ENCODE data around the gene PIEZO2. TPM values are rescaled to one million over a fixed set of nuclear protein-coding genes. Genes with fewer than 3 reads are reported as not detected.

Gene PIEZO2
- total and polyA plus RNA-seq, 11 donors = 0.04 to 4.9 (median 0.20) TPM; not detected in 2

DNA sequence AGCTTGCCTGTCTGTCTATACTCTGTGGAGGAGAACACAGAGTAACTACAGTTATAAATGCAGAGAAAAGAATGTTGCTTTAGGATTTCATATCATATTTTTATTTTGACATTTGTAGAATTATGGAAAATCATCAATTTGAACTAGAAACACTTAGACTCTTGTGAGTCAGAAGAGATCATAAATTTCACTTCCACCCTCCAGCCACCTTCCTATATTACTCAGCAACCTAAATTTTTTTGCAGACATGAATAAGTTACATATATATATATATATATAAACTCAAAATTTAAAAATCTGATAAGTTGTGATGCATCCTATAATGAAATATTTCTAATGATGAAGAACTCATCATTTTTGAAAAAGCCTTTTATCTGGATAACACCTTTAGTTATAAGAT, 172.3 kb downstream of the PIEZO2 start:
- intact Hi-C loops (cut with DNase I) = no loop called here
- no peak for DNase-seq
- Histone ChIP-seq H3K27me3 (no peaks in the 10 kb centered on the region), H3K4me1 (no peaks in the 10 kb centered on the region), H3K4me3 (no peak overlapping the region), H3K27ac (no peak overlapping the region), H3K36me3 (no peaks in the 10 kb centered on the region), H3K9me3 (peaks cover 0 to 15% (median 0%) of the 10 kb centered on the region in 12 donors)
- TF ChIP-seq, protein P1, sequence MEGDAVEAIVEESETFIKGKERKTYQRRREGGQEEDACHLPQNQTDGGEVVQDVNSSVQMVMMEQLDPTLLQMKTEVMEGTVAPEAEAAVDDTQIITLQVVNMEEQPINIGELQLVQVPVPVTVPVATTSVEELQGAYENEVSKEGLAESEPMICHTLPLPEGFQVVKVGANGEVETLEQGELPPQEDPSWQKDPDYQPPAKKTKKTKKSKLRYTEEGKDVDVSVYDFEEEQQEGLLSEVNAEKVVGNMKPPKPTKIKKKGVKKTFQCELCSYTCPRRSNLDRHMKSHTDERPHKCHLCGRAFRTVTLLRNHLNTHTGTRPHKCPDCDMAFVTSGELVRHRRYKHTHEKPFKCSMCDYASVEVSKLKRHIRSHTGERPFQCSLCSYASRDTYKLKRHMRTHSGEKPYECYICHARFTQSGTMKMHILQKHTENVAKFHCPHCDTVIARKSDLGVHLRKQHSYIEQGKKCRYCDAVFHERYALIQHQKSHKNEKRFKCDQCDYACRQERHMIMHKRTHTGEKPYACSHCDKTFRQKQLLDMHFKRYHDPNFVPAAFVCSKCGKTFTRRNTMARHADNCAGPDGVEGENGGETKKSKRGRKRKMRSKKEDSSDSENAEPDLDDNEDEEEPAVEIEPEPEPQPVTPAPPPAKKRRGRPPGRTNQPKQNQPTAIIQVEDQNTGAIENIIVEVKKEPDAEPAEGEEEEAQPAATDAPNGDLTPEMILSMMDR (IDR thresholded peaks at IDR 0.05) = no peak
- TF ChIP-seq POLR2A (IDR thresholded peaks at IDR 0.05) = no peak
- ATAC-seq = no peak

DNA sequence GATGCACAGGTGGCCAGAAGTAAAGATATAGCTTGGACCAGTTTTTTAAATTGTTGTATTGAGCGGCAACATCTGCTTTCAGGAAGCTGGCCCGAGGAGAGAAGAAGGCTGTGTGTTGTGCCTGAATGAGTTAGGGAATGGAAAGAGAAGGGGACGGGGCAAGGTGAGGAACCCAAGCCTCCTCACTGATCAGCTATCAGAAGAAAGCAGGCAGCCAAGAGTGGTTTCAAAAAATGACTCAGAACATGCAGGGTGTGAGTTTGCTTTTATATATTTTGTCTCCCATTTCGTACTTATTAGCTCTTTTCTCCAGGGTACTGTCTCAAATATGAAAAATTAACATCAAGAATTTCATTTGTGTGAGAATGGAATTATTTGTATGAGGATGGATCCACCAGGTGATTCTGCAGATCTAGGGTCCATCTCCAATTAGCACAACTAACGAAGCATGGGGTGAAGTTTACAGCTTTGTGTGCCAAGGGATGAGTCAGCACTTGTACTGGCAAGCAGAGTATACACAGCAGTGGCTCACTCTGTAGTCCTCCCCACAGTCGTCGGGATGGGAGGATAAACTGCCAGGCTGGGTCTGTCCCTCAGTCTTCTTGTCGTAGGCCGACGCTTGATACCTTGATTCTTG, 175.7 kb downstream of the PIEZO2 start:
- H3K4me1 ChIP-seq = no peaks in the 10 kb centered on the region
- TF ChIP-seq POLR2A (IDR thresholded peaks at IDR 0.05) = no peak
- TF ChIP-seq, protein P1 (IDR thresholded peaks at IDR 0.05) = no peak
- ATAC-seq (no peak), DNase-seq (no peak)
- no peaks in the 10 kb centered on the region for H3K36me3 ChIP-seq
- intact Hi-C loops (cut with DNase I) = no loop called here
- no peaks in the 10 kb centered on the region for H3K9me3 ChIP-seq
- no peak overlapping the region for H3K4me3 ChIP-seq
- H3K27me3 ChIP-seq = no peaks in the 10 kb centered on the region
- H3K27ac ChIP-seq = no peak overlapping the region
- 81 to 89% (median 86%) methylated on average over 8 to 10 of the region's 10 CpGs for WGBS, 4 donors

DNA sequence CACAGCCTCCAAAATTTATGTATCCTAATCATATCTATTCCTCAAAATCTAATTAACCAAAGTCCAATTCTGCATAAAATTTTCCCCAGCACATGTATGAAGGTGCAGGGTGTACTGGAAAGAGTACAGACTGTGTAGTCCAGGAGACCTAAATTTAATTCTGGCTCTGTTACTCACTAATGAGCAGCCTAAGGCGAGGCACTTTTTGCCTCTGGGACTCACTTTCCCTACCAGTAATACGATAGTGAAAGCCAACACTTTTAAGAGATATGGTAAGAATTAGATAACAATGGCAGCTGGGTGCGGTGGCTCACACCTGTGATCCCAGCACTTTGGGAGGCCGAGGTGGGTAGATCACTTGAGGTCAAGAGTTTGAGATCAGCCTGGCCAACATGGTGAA, 177.7 kb downstream of the PIEZO2 start:
- 75 to 90% (median 86%) methylated on average over 4 of the region's 4 CpGs for WGBS, 4 donors
- intact Hi-C loops (cut with DNase I) = no loop called here
- no peaks in the 10 kb centered on the region for H3K36me3 ChIP-seq
- TF ChIP-seq, protein P1 (IDR thresholded peaks at IDR 0.05) = no peak
- TF ChIP-seq POLR2A (IDR thresholded peaks at IDR 0.05) = no peak
- DNase-seq (no peak), ATAC-seq (no peak)
- peaks cover 0 to 6% (median 0%) of the 10 kb centered on the region in 12 donors for H3K9me3 ChIP-seq
- no peak overlapping the region for H3K27ac ChIP-seq
- H3K4me1 ChIP-seq = no peaks in the 10 kb centered on the region
- H3K27me3 ChIP-seq = no peaks in the 10 kb centered on the region
- H3K4me3 ChIP-seq = no peak overlapping the region

DNA sequence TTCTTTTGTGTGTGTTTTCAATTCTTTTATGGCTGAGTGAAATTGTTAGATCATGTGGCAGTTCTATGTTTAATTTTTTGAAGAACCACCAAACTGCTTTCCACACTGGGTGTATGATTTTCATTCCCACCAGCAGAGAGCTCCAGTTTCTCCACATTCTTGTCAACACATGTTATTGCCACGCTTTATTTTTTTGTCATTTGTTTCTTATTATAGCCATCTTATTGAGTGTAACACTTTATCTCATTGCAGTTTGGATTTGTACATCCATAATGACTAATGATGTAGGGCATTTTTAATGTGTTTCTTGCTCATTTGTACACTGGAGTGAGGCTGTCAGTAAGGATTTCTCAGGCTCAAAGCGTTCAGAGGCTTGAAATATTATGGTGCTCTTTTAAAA, 184.2 kb downstream of the PIEZO2 start:
- ATAC-seq (no peak), DNase-seq (no peak)

More for the DNA sequence above, 184.2 kb downstream of the PIEZO2 start:
- Histone ChIP-seq H3K9me3 (peaks cover 0 to 6% (median 0%) of the 10 kb centered on the region in 12 donors), H3K4me1 (no peaks in the 10 kb centered on the region), H3K27me3 (no peaks in the 10 kb centered on the region), H3K4me3 (no peak overlapping the region), H3K36me3 (no peaks in the 10 kb centered on the region), H3K27ac (no peak overlapping the region)
- intact Hi-C loops (cut with DNase I) = no loop called here
- 39 to 47% (median 44%) methylated on average over 2 of the region's 2 CpGs for WGBS, 4 donors
- TF ChIP-seq, protein P1 (IDR thresholded peaks at IDR 0.05) = no peak
- no peak for TF ChIP-seq POLR2A (IDR thresholded peaks at IDR 0.05)

Measured in heart left ventricle (tissue), 16 donors.